ENCODE measurements around the gene PSMD9. TPM values are rescaled to one million over a fixed set of nuclear protein-coding genes. Genes with fewer than 3 reads are reported as not detected.

PSMD9 gene
- total RNA-seq, 1 experiment from 2014 or later, result 39.9 TPM

GRCh38 chr12:121943926-121944325 is 55.3 kb downstream of the PSMD9 start:
- H2AK5ac ChIP-seq (ENCODE audit: insufficient read length, low read length), result no peak overlapping the region
- no peak overlapping the region for H3K23ac ChIP-seq (ENCODE audit: insufficient read length, low read depth, low read length)
- H3K4me3 Mint-ChIP-seq, result no peak overlapping the region
- peaks cover 18% of the 10 kb centered on the region in 2 experiments for H3K4me1 Mint-ChIP-seq
- H4K5ac ChIP-seq (ENCODE audit: insufficient read length, low read depth, low read length), result no peak overlapping the region
- H3K56ac ChIP-seq (ENCODE audit: insufficient read length, low read depth, low read length), result no peak overlapping the region
- no peaks in the 10 kb centered on the region for H3K9me3 ChIP-seq (ENCODE audit: control insufficient read depth, low read depth, low read length)
- H2BK12ac ChIP-seq (ENCODE audit: insufficient read length, low read depth, low read length), result no peak overlapping the region
- no peak overlapping the region for H4K8ac ChIP-seq (replicated peaks; ENCODE audit: insufficient read length, low read depth, low read length)
- H3K9ac ChIP-seq (ENCODE audit: extremely low read depth, insufficient read length, low read length), result no peak overlapping the region
- no peaks in the 10 kb centered on the region for H3K79me1 ChIP-seq (ENCODE audit: insufficient read depth, low read depth, low read length, poor library complexity, severe bottlenecking)
- peaks cover 4% of the 10 kb centered on the region; the same call in 1 of the 2 replicates for H3K4me1 ChIP-seq (ENCODE audit: insufficient read depth, low read length)
- H2BK5ac ChIP-seq (ENCODE audit: insufficient read length, low read length), result no peak overlapping the region
- no peaks in the 10 kb centered on the region for H4K20me1 ChIP-seq (ENCODE audit: control insufficient read depth, insufficient read depth, insufficient read length)
- no peak for DNase-seq
- no peaks in the 10 kb centered on the region; the same call in 1 of the 2 replicates for H3K27me3 Mint-ChIP-seq (ENCODE audit: low read depth)
- no peak overlapping the region for H3K4ac ChIP-seq (ENCODE audit: low read depth, low read length)
- no peaks in the 10 kb centered on the region for H3K79me2 ChIP-seq (ENCODE audit: insufficient read depth, low read length)
- peaks cover 0 to 7% (median 0%) of the 10 kb centered on the region in 3 experiments; a peak in 2 of 7 replicates for H3K36me3 Mint-ChIP-seq (ENCODE audit: insufficient read depth in 1 of 3, low read depth in 3 of 3)
- no peak for TF ChIP-seq CTCF (conservative IDR thresholded peaks at IDR 0.05)
- no peak overlapping the region for H3T11ph ChIP-seq (ENCODE audit: low read length)
- H3K9me3 Mint-ChIP-seq, result peaks cover 4 to 13% of the 10 kb centered on the region in 2 experiments; a peak in 3 of 5 replicates
- H4K91ac ChIP-seq (ENCODE audit: insufficient read length, low read depth, low read length), result no peak overlapping the region
- H3K14ac ChIP-seq (ENCODE audit: insufficient read depth, low read length), result no peak overlapping the region
- no peak overlapping the region for H3K4me2 ChIP-seq (ENCODE audit: insufficient read depth, insufficient read length, low read length)
- H3K27ac ChIP-seq (ENCODE audit: insufficient read length, low read depth, low read length), result no peak overlapping the region
- H3K27me3 ChIP-seq (ENCODE audit: insufficient read depth, low read length), result no peaks in the 10 kb centered on the region
- H3K27ac Mint-ChIP-seq, result no peak overlapping the region
- H2BK15ac ChIP-seq (ENCODE audit: low read depth, low read length), result no peak overlapping the region
- no peak overlapping the region for H2BK120ac ChIP-seq (ENCODE audit: low read depth, low read length, poor library complexity, severe bottlenecking)
- no peak overlapping the region for H2AFZ ChIP-seq (ENCODE audit: low read length)
- no peaks in the 10 kb centered on the region for H3K23me2 ChIP-seq (ENCODE audit: insufficient read length, low read depth, low read length, poor library complexity, severe bottlenecking)
- no peak overlapping the region for H3K18ac ChIP-seq (ENCODE audit: insufficient read length, low read depth, low read length)
- H2BK20ac ChIP-seq (ENCODE audit: low read depth, low read length, poor library complexity, severe bottlenecking), result no peak overlapping the region

Data from H9 (cell line).